PFSK-1 (cell line): ENCODE data around the gene TRIM65.

Experiments used
- POLR2AphosphoS5 ChIP-seq: IDR thresholded peaks from 2 replicates; pipeline ENCODE4 v1.6.1; 2012; ENCODE audit warnings: low read depth, mild to moderate bottlenecking, control low read depth, low read length, moderate library complexity
- REST ChIP-seq, 2 experiments: IDR thresholded peaks; 2 replicates each; pipeline versions ENCODE4 v1.6.1 to v1.8.0; 2011 to 2012; ENCODE audit warnings: low read depth in 2 of 2, low read length in 2 of 2, control low read depth in 1 of 2, inconsistent platforms in 1 of 2, mild to moderate bottlenecking in 1 of 2, moderate library complexity in 1 of 2; ENCODE audit not compliant: insufficient read depth in 1 of 2
- SIN3A ChIP-seq: IDR thresholded peaks from 2 replicates; pipeline ENCODE4 v1.6.1; 2012; ENCODE audit warnings: mild to moderate bottlenecking, low read length, moderate library complexity, borderline replicate concordance; ENCODE audit not compliant: insufficient read depth
- TAF1 ChIP-seq: IDR thresholded peaks from 2 replicates; pipeline ENCODE4 v1.6.1; 2012; ENCODE audit warnings: low read length, control low read depth, borderline replicate concordance; ENCODE audit not compliant: insufficient read depth

GRCh38 chr17:75891605-75892555 lies 4.9 kb downstream of the TRIM65 start:
- TF ChIP-seq POLR2AphosphoS5, result no peak
- TF ChIP-seq REST (IDR thresholded peaks at IDR 0.05; ENCODE audit: insufficient read depth in 1 of 2, low read depth in 2 of 2, low read length in 2 of 2), result no peak
- no peak for TF ChIP-seq TAF1
- no peak for TF ChIP-seq SIN3A
